ENCODE data around the gene TWSG1. TPM values are rescaled to one million over a fixed set of nuclear protein-coding genes. Genes with fewer than 3 reads are reported as not detected.
A peak's percentile ranks its signal among the peaks of the same experiment; 100 is the strongest.

TWSG1 gene
- total and polyA plus RNA-seq, 2 of the 13 experiments (the other 11 are each of a cell fraction or from before 2014, with no cell fraction given) = 6.6 to 9.4 TPM

DNA sequence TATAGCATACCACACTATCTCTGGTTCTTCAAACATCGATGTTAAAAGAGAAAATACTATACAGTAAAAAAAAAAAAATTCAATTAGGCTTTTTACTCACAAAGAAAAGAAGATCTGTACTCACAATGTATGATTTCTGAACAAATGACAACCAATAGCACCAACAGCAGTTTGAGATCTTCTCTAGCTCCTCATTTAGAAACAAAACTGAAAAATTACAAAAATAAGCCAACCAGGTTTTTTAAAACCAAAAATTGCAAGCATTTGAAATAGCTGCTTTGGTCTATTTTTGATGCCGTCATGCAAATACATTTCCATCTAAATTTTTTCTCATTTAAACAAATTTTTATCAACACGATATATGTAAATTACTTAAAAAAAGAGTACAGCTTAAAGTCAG, 106.5 kb downstream of the TWSG1 start (continued):
- TF ChIP-seq, protein P1, sequence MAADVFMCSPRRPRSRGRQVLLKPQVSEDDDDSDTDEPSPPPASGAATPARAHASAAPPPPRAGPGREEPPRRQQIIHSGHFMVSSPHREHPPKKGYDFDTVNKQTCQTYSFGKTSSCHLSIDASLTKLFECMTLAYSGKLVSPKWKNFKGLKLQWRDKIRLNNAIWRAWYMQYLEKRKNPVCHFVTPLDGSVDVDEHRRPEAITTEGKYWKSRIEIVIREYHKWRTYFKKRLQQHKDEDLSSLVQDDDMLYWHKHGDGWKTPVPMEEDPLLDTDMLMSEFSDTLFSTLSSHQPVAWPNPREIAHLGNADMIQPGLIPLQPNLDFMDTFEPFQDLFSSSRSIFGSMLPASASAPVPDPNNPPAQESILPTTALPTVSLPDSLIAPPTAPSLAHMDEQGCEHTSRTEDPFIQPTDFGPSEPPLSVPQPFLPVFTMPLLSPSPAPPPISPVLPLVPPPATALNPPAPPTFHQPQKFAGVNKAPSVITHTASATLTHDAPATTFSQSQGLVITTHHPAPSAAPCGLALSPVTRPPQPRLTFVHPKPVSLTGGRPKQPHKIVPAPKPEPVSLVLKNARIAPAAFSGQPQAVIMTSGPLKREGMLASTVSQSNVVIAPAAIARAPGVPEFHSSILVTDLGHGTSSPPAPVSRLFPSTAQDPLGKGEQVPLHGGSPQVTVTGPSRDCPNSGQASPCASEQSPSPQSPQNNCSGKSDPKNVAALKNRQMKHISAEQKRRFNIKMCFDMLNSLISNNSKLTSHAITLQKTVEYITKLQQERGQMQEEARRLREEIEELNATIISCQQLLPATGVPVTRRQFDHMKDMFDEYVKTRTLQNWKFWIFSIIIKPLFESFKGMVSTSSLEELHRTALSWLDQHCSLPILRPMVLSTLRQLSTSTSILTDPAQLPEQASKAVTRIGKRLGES (CRISPR knock-in tag; IDR thresholded peaks at IDR 0.05; ENCODE audit: borderline replicate concordance) = no peak
- TF ChIP-seq ARNT (IDR thresholded peaks at IDR 0.05) (no peak), ZBTB44 (CRISPR knock-in tag; IDR thresholded peaks at IDR 0.05) (no peak), SAFB2 (CRISPR knock-in tag; IDR thresholded peaks at IDR 0.05; ENCODE audit: borderline replicate concordance, low read depth) (no peak), NFE2 (CRISPR knock-in tag; IDR thresholded peaks at IDR 0.05) (no peak), ZNF775 (CRISPR knock-in tag; IDR thresholded peaks at IDR 0.05; ENCODE audit: borderline replicate concordance) (no peak), SMAD1 (CRISPR knock-in tag; IDR thresholded peaks at IDR 0.05; ENCODE audit: borderline replicate concordance, low read depth) (no peak)

GRCh38 chr18:9444549-9444948, 110.0 kb downstream of the TWSG1 start:
- Histone ChIP-seq H4K20me1 (ENCODE audit: insufficient read depth, low read length) (no peaks in the 10 kb centered on the region), H3K79me2 (ENCODE audit: insufficient read depth, low read length) (no peaks in the 10 kb centered on the region), H3K4me2 (ENCODE audit: low read depth, low read length) (no peak overlapping the region), H3K27me3 (ENCODE audit: control insufficient read depth in 1 of 2, insufficient read depth in 2 of 2, low read length in 2 of 2) (no peaks in the 10 kb centered on the region; a peak in 1 of 5 replicates), H3K9ac (ENCODE audit: insufficient read depth, low read depth, low read length) (no peak overlapping the region), H3K27ac (ENCODE audit: extremely low read length, insufficient read depth, low read length) (no peak overlapping the region), H3K9me3 (ENCODE audit: low read length) (peaks cover 11% of the 10 kb centered on the region), H3K36me3 (replicated peaks in 1 of 2; ENCODE audit: control insufficient read depth in 1 of 2, insufficient read depth in 2 of 2, low read length in 2 of 2) (no peaks in the 10 kb centered on the region), H3K4me3 (replicated peaks in 1 of 3; ENCODE audit: insufficient read depth in 1 of 3, low read depth in 2 of 3, low read length in 3 of 3) (no peak overlapping the region), H3K4me1 (ENCODE audit: insufficient read depth, low read length) (peaks cover 3% of the 10 kb centered on the region), H2AFZ (ENCODE audit: low read length) (no peak overlapping the region)
- in situ Hi-C loops (cut with HindIII; ENCODE audit: extremely low pct_ligation_motif_present, low pct_unique_long_range_greater_than_20kb) = no loop called here
- intact Hi-C loops (cut with micrococcal nuclease; ENCODE audit: unreplicated experiment) = no loop called here
- no peak for DNase-seq (ENCODE audit: low spot score)
- BruUV-seq (replicated peaks) = no TSS peak
- no peak for FAIRE-seq
- no peak for TF ChIP-seq RFX1 (IDR thresholded peaks at IDR 0.05)
- TF ChIP-seq MAFF (IDR thresholded peaks at IDR 0.05; ENCODE audit: low read depth, low read length) = peak; percentile 40; the same call in 1 of the 2 replicates
- TF ChIP-seq, protein P2, sequence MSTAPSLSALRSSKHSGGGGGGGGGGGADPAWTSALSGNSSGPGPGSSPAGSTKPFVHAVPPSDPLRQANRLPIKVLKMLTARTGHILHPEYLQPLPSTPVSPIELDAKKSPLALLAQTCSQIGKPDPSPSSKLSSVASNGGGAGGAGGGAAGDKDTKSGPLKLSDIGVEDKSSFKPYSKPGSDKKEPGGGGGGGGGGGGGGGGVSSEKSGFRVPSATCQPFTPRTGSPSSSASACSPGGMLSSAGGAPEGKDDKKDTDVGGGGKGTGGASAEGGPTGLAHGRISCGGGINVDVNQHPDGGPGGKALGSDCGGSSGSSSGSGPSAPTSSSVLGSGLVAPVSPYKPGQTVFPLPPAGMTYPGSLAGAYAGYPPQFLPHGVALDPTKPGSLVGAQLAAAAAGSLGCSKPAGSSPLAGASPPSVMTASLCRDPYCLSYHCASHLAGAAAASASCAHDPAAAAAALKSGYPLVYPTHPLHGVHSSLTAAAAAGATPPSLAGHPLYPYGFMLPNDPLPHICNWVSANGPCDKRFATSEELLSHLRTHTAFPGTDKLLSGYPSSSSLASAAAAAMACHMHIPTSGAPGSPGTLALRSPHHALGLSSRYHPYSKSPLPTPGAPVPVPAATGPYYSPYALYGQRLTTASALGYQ (CRISPR knock-in tag; IDR thresholded peaks at IDR 0.05) = no peak
- peak; percentile 18 to 60; a peak in 3 of 4 replicates for TF ChIP-seq MAFK (conservative IDR thresholded peaks at IDR 0.05 in 1 of 2, IDR thresholded peaks at IDR 0.05 in 1 of 2; ENCODE audit: low read length in 2 of 2)
- CTCF ChIA-PET (ENCODE audit: low intra/inter-chr PET ratio, low total read pairs) = no interaction called here
- WGBS (ENCODE audit: low lambda C conversion rate) = 74% methylated on average over 3 of the region's 3 CpGs
- ATAC-seq = no peak
- POLR2A ChIA-PET = no interaction called here

All from HepG2 (cell line).